ENCODE data around the gene PIGC.

DNA sequence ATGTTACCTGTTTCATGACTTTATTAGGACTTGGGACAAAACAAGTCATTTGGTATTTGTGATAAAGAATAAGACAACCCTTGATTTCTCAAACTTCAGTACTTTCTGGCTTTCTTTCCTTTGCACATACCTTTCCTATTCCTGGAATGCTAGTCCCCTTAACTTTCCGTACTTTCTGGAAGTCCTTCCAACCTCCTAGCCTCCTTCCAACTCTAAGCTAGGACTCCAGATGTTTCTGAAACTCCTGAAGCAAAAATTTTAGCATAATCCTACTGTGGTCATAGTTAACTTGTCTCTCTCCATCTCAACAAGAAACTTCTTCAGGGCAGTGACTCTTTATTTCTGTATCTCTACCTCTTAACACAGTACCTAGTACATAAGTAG, 43.2 kb downstream of the PIGC start:
- TF ChIP-seq, protein P1, sequence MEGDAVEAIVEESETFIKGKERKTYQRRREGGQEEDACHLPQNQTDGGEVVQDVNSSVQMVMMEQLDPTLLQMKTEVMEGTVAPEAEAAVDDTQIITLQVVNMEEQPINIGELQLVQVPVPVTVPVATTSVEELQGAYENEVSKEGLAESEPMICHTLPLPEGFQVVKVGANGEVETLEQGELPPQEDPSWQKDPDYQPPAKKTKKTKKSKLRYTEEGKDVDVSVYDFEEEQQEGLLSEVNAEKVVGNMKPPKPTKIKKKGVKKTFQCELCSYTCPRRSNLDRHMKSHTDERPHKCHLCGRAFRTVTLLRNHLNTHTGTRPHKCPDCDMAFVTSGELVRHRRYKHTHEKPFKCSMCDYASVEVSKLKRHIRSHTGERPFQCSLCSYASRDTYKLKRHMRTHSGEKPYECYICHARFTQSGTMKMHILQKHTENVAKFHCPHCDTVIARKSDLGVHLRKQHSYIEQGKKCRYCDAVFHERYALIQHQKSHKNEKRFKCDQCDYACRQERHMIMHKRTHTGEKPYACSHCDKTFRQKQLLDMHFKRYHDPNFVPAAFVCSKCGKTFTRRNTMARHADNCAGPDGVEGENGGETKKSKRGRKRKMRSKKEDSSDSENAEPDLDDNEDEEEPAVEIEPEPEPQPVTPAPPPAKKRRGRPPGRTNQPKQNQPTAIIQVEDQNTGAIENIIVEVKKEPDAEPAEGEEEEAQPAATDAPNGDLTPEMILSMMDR (IDR thresholded peaks at IDR 0.05): no peak
- no peak for TF ChIP-seq POLR2A (IDR thresholded peaks at IDR 0.05)

All from adrenal gland (tissue), 5 donors.